Colonic mucosa (tissue), 4 donors: Measurements from ENCODE around the gene MCM8. TPM values are rescaled to one million over a fixed set of nuclear protein-coding genes. Genes with fewer than 3 reads are reported as not detected.

ENCODE experiments used
- DNase-seq: peaks from one replicate; pipeline ENCODE4 v3.0.0-alpha.2; 2020
- H3K27ac ChIP-seq: fragments of 200-600 bp; one replicate; pipeline ENCODE4 v1.8.0; 2021
- H3K27me3 ChIP-seq: fragments of 200-600 bp; one replicate; pipeline ENCODE4 v1.8.0; 2021
- H3K36me3 ChIP-seq: fragments of 200-600 bp; one replicate; pipeline ENCODE4 v1.8.0; 2021
- H3K4me1 ChIP-seq: fragments of 200-600 bp; one replicate; pipeline ENCODE4 v1.8.0; 2021; ENCODE audit warnings: mild to moderate bottlenecking
- H3K4me3 ChIP-seq: fragments of 200-600 bp; one replicate; pipeline ENCODE4 v1.8.0; 2021
- H3K9ac ChIP-seq, 2 donors: one replicate each; pipeline ENCODE4 v1.7.0; 2013; ENCODE audit warnings: control low read depth in 2 of 2, low read depth in 2 of 2, low read length in 2 of 2
- H3K9me3 ChIP-seq: fragments of 200-600 bp; one replicate; pipeline ENCODE4 v1.8.0; 2021
- intact Hi-C: fragments of 100-400 bp; cut with DNase I; formaldehyde crosslinking; loops from one replicate; pipeline ENCODE4 v1.14.1; 2022
- total RNA-seq, 2 donors: library from RNA; stranded (reverse); fragmentation: NEBNext Ultra II Directional in 1 of 2; extraction: Animal tissue kit (Norgen Biotek cat#: 25700) in 1 of 2; gene quantifications; one replicate each; pipeline ENCODE4 v1.2.1, GENCODE V29; 2021
- TF ChIP-seq, protein P1 (sequence below): fragments of 200-600 bp; IDR thresholded peaks from one replicate; pipeline ENCODE4 v1.8.0; 2022; ENCODE audit warnings: antibody characterized with exemption, mild to moderate bottlenecking
- donor health status: healthy.
- donor health status: DM: no; HTN: no; CAD: no.
- donor health status: DM: no; HTN: no; CAD: no.

The MCM8 gene
- total RNA-seq, 2 donors from 2014 or later = 5.7 to 18.2 TPM

DNA sequence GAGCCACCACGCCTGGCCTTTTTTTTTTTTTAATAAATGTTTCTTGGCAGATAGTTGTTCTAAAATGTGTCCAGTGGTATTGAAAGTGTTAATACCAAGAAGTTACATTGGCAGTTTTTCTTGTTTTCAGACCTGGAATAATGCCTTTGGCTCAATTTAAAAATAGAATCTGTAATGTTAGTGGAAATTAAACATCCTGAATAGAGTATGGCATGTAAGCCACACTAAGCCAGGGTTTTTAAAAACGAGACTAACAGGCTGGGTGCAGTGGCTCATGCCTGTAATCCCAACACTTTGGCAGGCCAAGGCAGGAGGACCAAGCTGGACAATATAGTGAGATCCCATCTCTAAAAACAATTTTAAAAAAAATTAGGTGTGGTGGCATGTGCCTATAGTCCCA, 25.3 kb downstream of the MCM8 start:
- Histone ChIP-seq H3K27ac (no peak overlapping the region), H3K27me3 (no peaks in the 10 kb centered on the region), H3K9me3 (no peaks in the 10 kb centered on the region), H3K9ac (no peak overlapping the region), H3K4me1 (no peaks in the 10 kb centered on the region), H3K4me3 (no peak overlapping the region), H3K36me3 (no peaks in the 10 kb centered on the region)
- no peak for DNase-seq
- TF ChIP-seq, protein P1, sequence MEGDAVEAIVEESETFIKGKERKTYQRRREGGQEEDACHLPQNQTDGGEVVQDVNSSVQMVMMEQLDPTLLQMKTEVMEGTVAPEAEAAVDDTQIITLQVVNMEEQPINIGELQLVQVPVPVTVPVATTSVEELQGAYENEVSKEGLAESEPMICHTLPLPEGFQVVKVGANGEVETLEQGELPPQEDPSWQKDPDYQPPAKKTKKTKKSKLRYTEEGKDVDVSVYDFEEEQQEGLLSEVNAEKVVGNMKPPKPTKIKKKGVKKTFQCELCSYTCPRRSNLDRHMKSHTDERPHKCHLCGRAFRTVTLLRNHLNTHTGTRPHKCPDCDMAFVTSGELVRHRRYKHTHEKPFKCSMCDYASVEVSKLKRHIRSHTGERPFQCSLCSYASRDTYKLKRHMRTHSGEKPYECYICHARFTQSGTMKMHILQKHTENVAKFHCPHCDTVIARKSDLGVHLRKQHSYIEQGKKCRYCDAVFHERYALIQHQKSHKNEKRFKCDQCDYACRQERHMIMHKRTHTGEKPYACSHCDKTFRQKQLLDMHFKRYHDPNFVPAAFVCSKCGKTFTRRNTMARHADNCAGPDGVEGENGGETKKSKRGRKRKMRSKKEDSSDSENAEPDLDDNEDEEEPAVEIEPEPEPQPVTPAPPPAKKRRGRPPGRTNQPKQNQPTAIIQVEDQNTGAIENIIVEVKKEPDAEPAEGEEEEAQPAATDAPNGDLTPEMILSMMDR = no peak
- intact Hi-C loops = no loop called here

GRCh38 chr20:5977223-5977622, 26.8 kb downstream of the MCM8 start:
- Histone ChIP-seq H3K36me3 (no peaks in the 10 kb centered on the region), H3K4me1 (no peaks in the 10 kb centered on the region), H3K27me3 (no peaks in the 10 kb centered on the region), H3K27ac (no peak overlapping the region), H3K4me3 (no peak overlapping the region), H3K9me3 (no peaks in the 10 kb centered on the region), H3K9ac (no peak overlapping the region)
- TF ChIP-seq, protein P1 = no peak
- no peak for DNase-seq
- intact Hi-C loops = no loop called here

DNA sequence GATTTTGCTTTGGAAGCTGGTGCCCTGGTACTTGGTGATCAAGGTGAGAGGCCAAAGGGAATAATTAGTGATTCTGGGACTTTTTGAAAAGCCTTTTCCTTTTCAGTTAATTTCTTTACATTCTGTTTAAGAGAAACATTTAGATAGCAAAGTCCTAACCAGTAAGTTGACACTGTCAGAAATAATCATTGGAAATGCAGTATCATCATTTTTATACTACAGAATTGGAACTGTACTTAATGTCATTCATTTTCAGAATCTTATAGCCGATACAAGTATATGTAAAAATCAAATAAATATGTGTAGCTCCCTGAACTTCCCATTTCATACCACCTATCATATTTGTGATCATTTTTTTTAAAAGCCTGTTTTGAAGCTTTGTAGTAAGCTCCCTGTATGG, 27.5 kb downstream of the MCM8 start:
- Histone ChIP-seq H3K4me3 (no peak overlapping the region), H3K4me1 (no peaks in the 10 kb centered on the region), H3K9me3 (no peaks in the 10 kb centered on the region), H3K36me3 (no peaks in the 10 kb centered on the region), H3K27me3 (no peaks in the 10 kb centered on the region), H3K27ac (no peak overlapping the region), H3K9ac (no peak overlapping the region)
- intact Hi-C loops = no loop called here
- no peak for DNase-seq
- TF ChIP-seq, protein P1 = no peak

GRCh38 chr20:5979801-5980200, 29.3 kb downstream of the MCM8 start:
- no peak for DNase-seq
- no peaks in the 10 kb centered on the region for H3K36me3 ChIP-seq
- TF ChIP-seq, protein P1 = no peak
- no peaks in the 10 kb centered on the region for H3K9me3 ChIP-seq
- no peak overlapping the region for H3K9ac ChIP-seq
- H3K4me1 ChIP-seq = no peaks in the 10 kb centered on the region
- intact Hi-C loops = no loop called here
- no peak overlapping the region for H3K27ac ChIP-seq
- no peaks in the 10 kb centered on the region for H3K27me3 ChIP-seq
- H3K4me3 ChIP-seq = no peak overlapping the region

DNA sequence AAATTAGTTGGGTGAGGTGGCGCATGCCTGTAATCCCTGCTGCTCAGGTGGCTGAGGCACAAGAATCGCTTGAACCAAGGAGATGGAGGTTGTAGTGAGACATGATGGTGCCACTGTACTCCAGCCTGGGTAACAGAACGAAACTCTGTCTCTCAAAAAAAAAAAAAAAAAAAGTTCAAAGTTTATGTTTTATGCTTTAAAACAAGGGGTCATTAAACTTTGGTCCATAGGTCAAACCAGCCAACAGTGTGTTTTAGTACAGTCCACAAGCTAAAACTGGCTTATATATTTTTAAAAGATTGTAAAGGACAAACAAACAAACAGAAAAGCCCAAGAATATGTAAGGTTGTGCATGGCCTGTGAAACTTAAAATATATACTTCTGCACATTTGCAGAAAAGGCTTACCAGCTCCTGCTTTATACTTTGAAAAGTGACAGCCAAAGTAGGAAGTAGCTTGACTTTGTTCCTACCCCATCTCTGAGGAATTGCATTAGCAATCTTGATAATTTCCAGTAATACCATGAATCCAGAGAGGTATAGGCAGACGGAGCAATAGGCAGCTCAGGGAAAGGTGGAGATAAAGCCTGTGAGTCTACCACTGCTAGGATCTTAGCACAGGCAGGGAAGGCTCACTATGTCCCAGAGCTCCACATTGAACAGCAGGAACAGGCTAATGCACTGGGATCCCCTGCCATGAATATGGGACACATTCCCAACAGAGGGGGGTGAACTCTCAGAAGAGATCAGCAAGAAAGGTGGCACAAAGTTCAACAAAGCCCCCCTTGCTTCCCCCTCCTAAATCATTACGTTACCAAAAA, 30.5 kb downstream of the MCM8 start:
- Histone ChIP-seq H3K4me3 (no peak overlapping the region), H3K27me3 (no peaks in the 10 kb centered on the region), H3K4me1 (no peaks in the 10 kb centered on the region), H3K27ac (peak overlapping the region; percentile 17), H3K9me3 (no peaks in the 10 kb centered on the region), H3K9ac (no peak overlapping the region), H3K36me3 (no peaks in the 10 kb centered on the region)
- intact Hi-C loops = no loop called here
- no peak for DNase-seq
- TF ChIP-seq, protein P1 = no peak
